Epithelial cell of proximal tubule (primary cell): ENCODE measurements around the gene CA9. TPM values are rescaled to one million over a fixed set of nuclear protein-coding genes. Genes with fewer than 3 reads are reported as not detected.
"Not testable (repeated sequence)": the region's sequence is repeated elsewhere in the genome, so short reads cannot be mapped to it uniquely, and the experiment has no call there.

ENCODE experiments used
- DNase-seq: peaks from one replicate; pipeline ENCODE4 v3.0.0-alpha.2; 2011; ENCODE audit warnings: low read depth
- H3K4me3 ChIP-seq: 2 replicates; pipeline ENCODE4 v1.5.1; 2011; ENCODE audit warnings: low read depth, mild to moderate bottlenecking, low read length
- total RNA-seq: library from RNA; depleted of rRNA; stranded (reverse); fragments of >200 nt; gene quantifications from 2 replicates; pipeline ENCODE4 v1.2.3, GENCODE V29; 2015
- TF ChIP-seq, protein P1 (sequence below): conservative IDR thresholded peaks from 2 replicates; pipeline ENCODE4 v1.5.1; 2012; ENCODE audit warnings: low read depth, mild to moderate bottlenecking, low read length

CA9 gene
- total RNA-seq, 1 donor from 2014 or later, result not detected

DNA sequence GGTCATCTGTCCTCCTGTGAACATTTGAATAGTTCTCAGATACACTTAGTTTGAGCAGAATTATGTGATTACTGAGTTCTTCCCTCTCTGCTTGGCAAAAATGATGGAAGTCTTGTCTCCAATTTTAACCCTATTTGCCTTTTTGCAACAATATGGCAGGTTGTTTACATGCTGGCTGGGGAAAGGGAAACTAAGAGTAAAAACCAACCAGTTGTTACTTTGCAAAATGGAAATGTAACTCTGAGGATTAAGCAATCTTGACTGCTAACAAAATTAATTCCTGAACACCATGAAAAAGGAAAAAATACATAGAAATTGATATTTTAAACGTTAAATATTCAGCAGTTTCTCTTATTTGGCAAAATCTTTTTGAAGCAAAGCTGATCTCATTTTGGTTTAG lies 34.1 kb upstream of the CA9 start:
- no peak for DNase-seq
- TF ChIP-seq, protein P1, sequence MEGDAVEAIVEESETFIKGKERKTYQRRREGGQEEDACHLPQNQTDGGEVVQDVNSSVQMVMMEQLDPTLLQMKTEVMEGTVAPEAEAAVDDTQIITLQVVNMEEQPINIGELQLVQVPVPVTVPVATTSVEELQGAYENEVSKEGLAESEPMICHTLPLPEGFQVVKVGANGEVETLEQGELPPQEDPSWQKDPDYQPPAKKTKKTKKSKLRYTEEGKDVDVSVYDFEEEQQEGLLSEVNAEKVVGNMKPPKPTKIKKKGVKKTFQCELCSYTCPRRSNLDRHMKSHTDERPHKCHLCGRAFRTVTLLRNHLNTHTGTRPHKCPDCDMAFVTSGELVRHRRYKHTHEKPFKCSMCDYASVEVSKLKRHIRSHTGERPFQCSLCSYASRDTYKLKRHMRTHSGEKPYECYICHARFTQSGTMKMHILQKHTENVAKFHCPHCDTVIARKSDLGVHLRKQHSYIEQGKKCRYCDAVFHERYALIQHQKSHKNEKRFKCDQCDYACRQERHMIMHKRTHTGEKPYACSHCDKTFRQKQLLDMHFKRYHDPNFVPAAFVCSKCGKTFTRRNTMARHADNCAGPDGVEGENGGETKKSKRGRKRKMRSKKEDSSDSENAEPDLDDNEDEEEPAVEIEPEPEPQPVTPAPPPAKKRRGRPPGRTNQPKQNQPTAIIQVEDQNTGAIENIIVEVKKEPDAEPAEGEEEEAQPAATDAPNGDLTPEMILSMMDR, result no peak
- H3K4me3 ChIP-seq, result no peak overlapping the region

DNA sequence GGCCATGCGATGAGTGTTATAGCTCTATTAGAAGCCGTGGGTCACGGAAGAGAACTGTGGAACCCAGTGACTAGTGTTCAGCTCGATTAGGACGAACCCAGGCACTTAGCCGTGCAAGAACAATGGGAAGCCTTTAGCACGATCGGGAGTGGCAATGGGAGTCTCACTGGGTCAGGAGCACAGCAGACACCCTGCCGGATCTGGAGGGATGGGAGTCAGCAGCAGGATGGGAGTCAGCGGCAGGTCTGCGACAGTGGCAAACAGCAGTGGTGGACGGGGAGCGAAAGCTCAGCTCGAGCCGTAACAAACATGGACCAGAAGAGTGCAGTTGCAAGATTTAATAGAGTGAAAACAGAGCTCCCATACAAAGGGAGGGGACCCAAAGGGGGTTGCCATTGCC lies 33.3 kb upstream of the CA9 start:
- not testable (repeated sequence) for H3K4me3 ChIP-seq, DNase-seq

- not testable (repeated sequence) for H3K4me3 ChIP-seq, DNase-seq
Observed at GRCh38 chr9:35641478-35641877, 32.2 kb upstream of the CA9 start.

GRCh38 chr9:35643046-35643445 lies 30.7 kb upstream of the CA9 start:
- no peak for DNase-seq
- H3K4me3 ChIP-seq, result no peak overlapping the region
- TF ChIP-seq, protein P1, result no peak

DNA sequence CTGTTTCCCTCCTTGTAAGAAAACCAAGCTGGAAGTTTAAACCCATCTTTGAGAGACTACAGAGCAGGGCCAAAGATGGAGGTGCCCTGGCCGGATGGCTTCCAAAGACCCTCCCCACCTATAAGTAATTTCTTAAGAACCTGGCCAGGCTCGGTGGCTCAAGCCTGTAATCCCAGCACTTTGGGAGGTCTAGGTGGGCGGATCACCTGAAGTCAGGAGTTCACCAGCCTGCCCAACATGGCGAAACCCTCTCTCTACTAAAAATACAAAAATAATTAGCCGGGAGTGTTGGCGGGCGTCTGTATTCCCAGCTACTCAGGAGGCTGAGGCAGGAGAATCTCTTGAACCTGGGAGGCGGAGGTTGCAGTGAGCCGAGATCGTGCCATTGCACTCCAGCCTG lies 28.0 kb upstream of the CA9 start:
- DNase-seq, result not testable (repeated sequence)
- H3K4me3 ChIP-seq, result peak overlapping the region; percentile 69

GRCh38 chr9:35646153-35646532 lies 27.6 kb upstream of the CA9 start:
- TF ChIP-seq, protein P1, result peak; percentile 41
- peak overlapping the region; percentile 69 for H3K4me3 ChIP-seq
- no peak for DNase-seq

DNA sequence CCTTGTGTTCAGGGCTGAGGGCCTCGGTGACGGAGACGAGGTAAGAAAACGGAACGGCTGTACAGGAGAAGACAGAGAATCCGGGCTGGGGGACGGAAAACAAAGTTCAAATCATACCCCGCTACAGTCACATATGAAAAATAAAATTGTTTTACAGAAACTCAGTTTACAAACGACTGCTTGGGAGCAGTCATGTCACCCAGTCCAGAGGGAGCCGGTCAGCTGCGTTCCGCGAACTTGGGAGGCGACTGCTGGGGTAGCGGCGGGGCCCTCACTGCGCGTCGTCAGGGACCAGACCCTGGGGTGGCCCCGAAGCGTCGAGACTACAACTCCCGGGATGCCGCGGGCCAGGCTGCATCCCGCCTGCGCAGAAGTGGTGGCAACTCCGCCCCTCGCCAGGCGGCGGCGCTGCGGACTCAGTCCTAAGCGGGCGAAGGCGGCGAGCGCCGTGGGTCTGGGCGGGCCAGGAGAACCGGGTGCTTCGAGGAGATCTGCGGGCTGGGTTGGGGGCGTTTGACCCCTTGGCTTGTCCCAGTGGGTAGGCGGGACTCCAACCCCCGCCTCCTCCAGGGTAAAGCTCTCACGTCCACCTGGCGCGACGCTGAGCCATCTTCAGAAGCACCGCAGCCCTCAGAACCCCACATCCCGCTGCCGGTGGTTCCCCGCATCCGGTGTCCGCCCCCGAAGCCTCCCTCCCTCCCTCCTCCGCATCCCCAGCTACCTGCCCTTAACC lies 27.0 kb upstream of the CA9 start:
- no peak for DNase-seq

DNA sequence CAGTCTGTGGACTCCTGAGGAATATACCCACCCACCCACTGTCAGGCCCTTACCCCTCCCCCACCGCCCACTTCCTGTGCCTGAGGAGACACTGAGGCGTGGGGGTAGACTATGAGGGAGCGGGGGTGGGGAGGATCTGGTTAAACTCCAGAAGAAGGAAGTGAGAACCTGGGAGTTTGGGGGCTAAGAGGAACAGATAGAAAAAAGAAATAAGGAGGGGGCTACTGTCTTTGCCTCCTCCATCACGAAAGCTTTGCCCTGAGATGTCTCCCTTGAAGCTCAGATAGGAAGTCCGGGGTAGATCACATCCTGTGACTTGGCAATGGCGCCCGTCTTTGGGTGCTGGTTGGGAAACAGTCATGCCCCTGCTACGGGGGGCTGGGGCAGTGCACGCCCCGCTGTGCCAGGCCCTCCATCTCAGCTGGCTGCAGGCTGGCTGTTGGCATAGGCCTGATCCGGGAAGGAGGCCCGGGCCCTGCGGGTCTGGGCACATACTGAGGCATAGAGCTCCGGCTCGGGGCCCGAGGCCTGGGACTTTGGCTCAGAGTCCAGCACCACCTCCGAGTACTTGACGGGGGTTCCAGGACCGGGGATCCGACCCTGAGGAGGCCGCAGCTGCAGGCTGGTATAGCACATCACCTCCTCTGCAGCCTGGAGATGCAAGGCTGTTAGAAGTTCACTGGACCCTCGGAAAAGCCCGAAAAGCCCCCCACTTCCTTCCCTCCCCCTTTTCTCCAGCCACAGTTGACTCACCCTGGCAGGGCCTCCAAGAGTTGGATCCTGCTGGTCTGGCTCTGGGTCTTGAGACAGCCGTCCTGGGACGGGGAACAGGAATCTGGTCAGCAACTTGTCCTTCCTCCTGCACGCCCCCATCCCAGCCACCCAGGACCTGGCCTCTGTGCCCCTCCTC lies 24.0 kb upstream of the CA9 start:
- no peak for DNase-seq
- TF ChIP-seq, protein P1, result no peak

More for the DNA sequence above, 27.0 kb upstream of the CA9 start:
- TF ChIP-seq, protein P1, result peak; percentile 74
- H3K4me3 ChIP-seq, result peak overlapping the region; percentile 69

More for the DNA sequence above, 24.0 kb upstream of the CA9 start:
- no peak overlapping the region for H3K4me3 ChIP-seq
